Activated T-cell treated with anti-CD3 and anti-CD28 coated beads, Interleukin-2, amount 50 U/mL, for 72 hours (primary cell): ENCODE measurements around the gene ART3. TPM values are rescaled to one million over a fixed set of nuclear protein-coding genes. Genes with fewer than 3 reads are reported as not detected.

Experiments used
- ATAC-seq, 2 donors: fragments of 150-1000 bp; cut with Tn5 transposase; replicated peaks in 1 of 2; 2 replicates each; pipeline ENCODE4 v1.10.0; 2021; ENCODE audit warnings: moderate library complexity in 2 of 2, mild to moderate bottlenecking in 1 of 2
- DNase-seq, 2 donors: peaks; one replicate each; pipeline ENCODE4 v3.0.0; 2021 to 2022; ENCODE audit warnings: mixed read lengths in 1 of 2
- H3K27ac Mint-ChIP-seq: one replicate; pipeline ENCODE4 v1.8.0; 2022; ENCODE audit warnings: mild to moderate bottlenecking, moderate library complexity, mixed read lengths
- H3K27me3 Mint-ChIP-seq: one replicate; pipeline ENCODE4 v1.8.0; 2022; ENCODE audit warnings: low read depth, mixed read lengths
- H3K36me3 Mint-ChIP-seq, 2 donors: one replicate each; pipeline ENCODE4 v1.8.0; 2022; ENCODE audit warnings: mixed read lengths in 2 of 2, mild to moderate bottlenecking in 1 of 2; ENCODE audit not compliant: insufficient read depth in 2 of 2
- H3K4me1 Mint-ChIP-seq: one replicate; pipeline ENCODE4 v1.8.0; 2022; ENCODE audit warnings: low read depth, mixed read lengths
- H3K4me3 Mint-ChIP-seq, 2 donors: one replicate each; pipeline ENCODE4 v1.8.0; 2022; ENCODE audit warnings: mild to moderate bottlenecking in 2 of 2, mixed read lengths in 2 of 2, moderate library complexity in 2 of 2
- H3K9me3 Mint-ChIP-seq, 2 donors: one replicate each; pipeline ENCODE4 v1.8.0; 2022; ENCODE audit warnings: mixed read lengths in 2 of 2
- total RNA-seq, 2 donors: library from RNA; stranded (reverse); gene quantifications; one replicate each; pipeline ENCODE4 v1.2.3, GENCODE V29; 2022

ART3 gene
- total RNA-seq, 2 donors from 2014 or later: not detected

DNA sequence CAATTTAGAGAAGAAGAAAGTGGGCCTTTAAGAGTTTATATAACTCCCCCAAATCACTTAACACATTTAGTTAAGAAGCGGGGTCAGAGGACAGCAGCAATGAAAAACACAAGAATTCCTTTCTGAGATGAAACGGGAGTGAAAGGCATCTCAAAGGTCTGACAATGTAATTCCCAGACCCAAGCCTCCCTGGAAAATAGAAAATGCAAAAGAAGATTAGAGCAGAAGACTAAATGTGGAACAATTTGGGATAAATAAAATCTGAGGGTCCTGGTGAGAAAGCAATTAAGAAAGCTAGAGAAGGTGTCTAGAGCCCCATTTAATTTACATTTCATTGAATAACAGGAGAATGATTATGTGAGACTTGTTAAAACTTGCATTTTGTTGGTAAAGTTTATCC lies 19.1 kb upstream of the ART3 start:
- Mint-ChIP-seq H3K27ac (peak overlapping the region; percentile 88), H3K27me3 (peaks cover 39% of the 10 kb centered on the region), H3K4me3 (peak overlapping the region; percentile 17 to 55), H3K36me3 (no peaks in the 10 kb centered on the region), H3K9me3 (no peaks in the 10 kb centered on the region), H3K4me1 (peaks cover 60% of the 10 kb centered on the region)
- no peak for ATAC-seq
- no peak for DNase-seq

DNA sequence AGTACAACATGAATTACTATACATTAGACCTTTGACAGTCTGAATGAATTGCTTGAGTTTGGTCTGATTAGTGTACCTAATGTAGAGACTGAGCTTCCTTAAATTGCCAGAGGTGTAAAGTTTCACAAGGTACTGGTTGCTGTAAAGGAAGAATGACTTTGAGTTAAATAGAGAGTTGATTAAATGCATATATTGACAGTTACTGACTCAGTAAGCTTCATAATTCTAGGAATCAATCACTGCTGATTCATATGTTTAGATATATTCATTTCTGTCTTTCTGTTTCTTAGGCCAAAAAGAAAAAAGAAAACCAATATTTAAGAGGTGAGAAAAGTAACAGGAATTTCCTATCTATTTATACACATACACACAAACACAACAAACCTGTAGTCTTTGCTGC lies 16.2 kb upstream of the ART3 start:
- Mint-ChIP-seq H3K27ac (peak overlapping the region; percentile 93), H3K36me3 (no peaks in the 10 kb centered on the region), H3K4me3 (peak overlapping the region; percentile 63 to 70), H3K9me3 (no peaks in the 10 kb centered on the region), H3K27me3 (peaks cover 62% of the 10 kb centered on the region), H3K4me1 (peaks cover 77% of the 10 kb centered on the region)
- ATAC-seq: peak; percentile 72 to 75
- DNase-seq: no peak

DNA sequence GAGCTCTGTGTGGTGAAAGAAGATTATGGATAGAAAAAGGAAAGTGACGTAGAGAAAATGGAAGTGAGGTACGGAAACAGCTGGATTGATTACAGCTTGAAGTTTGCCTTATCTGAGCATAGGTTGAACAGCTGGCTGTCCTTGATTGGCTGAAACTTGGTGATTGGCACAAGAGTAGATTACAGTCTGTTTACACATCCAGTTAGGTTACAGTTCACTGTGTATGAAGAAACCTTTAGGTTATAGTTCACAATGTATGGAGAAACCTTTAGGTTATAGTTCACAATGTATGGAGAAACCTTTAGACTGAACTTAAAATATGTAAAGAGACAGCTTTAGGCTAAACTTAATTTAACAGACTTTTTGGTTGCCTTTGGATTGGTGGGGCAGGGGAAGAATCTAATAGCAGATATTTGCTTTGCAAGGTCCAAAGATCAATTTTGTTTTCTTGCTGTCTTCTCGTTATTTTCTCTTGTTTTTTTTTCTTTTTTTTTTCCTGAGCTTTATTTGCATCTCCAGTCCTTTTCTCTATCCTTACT lies 15.6 kb upstream of the ART3 start:
- DNase-seq: no peak
- peak in 1 of 2 donors; percentile 2 for ATAC-seq
- H3K9me3 Mint-ChIP-seq: no peaks in the 10 kb centered on the region
- H3K4me1 Mint-ChIP-seq: peaks cover 74% of the 10 kb centered on the region
- peak overlapping the region; percentile 63 to 70 for H3K4me3 Mint-ChIP-seq
- H3K27ac Mint-ChIP-seq: peak overlapping the region; percentile 93
- H3K27me3 Mint-ChIP-seq: peaks cover 59% of the 10 kb centered on the region
- H3K36me3 Mint-ChIP-seq: no peaks in the 10 kb centered on the region

DNA sequence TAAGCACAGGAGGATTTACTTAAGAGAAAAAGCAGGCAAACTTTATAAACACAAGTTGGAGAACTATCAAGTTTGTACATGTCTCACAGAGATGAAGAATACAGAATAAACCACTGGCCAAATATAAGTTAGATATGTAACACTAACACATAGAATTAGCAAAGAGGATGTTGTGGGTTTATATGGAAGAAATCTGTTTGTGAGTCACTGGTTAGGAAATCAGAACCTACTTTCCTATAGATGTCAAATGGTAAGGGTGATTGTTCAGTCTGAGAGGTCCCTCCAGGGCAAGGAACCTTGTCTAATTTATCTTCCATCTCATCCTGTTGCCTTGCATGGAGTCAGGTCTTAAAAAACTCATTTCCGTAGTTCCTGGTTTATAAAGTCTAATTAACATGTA lies 14.8 kb upstream of the ART3 start:
- DNase-seq: no peak
- peak; percentile 55 to 61 for ATAC-seq
- Mint-ChIP-seq H3K4me3 (peak overlapping the region; percentile 8 to 61), H3K9me3 (no peaks in the 10 kb centered on the region), H3K36me3 (no peaks in the 10 kb centered on the region), H3K4me1 (peaks cover 70% of the 10 kb centered on the region), H3K27me3 (peaks cover 65% of the 10 kb centered on the region), H3K27ac (peak overlapping the region; percentile 5)

DNA sequence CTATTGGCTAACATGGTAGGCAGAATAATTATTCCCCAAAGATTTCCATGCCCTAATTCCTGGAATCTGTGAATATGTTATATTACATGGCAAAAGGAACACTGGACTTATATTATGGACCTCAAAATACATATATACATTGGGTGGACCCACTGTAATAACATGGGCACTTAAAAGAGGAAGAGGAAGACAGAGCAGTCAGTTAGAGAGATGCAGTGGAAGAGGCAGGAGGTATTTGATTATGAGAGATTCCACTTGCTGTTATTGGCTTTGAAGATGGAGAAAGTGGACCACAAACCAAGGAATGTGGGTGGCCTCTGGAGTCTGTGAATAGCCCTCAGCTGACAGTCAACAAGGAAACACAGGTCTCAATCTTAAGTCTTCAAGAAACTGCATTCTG lies 14.0 kb upstream of the ART3 start:
- DNase-seq: no peak
- H3K4me1 Mint-ChIP-seq: peaks cover 63% of the 10 kb centered on the region
- peaks cover 59% of the 10 kb centered on the region for H3K27me3 Mint-ChIP-seq
- H3K4me3 Mint-ChIP-seq: peak overlapping the region in 1 of 2 donors; percentile 61
- ATAC-seq: no peak
- peak overlapping the region; percentile 5 for H3K27ac Mint-ChIP-seq
- H3K9me3 Mint-ChIP-seq: no peaks in the 10 kb centered on the region
- H3K36me3 Mint-ChIP-seq: no peaks in the 10 kb centered on the region

DNA sequence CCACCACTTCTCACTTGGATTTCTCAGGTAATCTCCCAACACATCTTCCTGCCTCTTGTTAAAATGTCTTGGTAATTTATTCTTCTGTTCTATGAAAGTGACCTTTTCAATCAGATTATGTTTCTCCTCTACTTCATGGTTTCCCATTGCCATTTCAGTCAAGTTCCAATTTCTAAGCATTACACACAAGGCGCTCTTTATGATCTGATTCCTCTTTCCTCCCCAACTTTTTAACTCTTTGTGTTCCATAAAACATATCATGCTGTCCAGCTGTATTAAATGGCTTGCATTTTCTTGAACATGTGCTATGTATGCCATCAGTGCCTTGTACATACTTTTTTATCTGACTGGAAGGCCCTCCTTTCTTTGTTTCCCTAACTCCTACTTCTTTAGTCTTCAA lies 13.1 kb upstream of the ART3 start:
- peaks cover 50% of the 10 kb centered on the region for H3K27me3 Mint-ChIP-seq
- no peak for DNase-seq
- H3K36me3 Mint-ChIP-seq: no peaks in the 10 kb centered on the region
- H3K4me3 Mint-ChIP-seq: no peak overlapping the region
- peaks cover 54% of the 10 kb centered on the region for H3K4me1 Mint-ChIP-seq
- H3K9me3 Mint-ChIP-seq: no peaks in the 10 kb centered on the region
- no peak for ATAC-seq
- H3K27ac Mint-ChIP-seq: peak overlapping the region; percentile 8

DNA sequence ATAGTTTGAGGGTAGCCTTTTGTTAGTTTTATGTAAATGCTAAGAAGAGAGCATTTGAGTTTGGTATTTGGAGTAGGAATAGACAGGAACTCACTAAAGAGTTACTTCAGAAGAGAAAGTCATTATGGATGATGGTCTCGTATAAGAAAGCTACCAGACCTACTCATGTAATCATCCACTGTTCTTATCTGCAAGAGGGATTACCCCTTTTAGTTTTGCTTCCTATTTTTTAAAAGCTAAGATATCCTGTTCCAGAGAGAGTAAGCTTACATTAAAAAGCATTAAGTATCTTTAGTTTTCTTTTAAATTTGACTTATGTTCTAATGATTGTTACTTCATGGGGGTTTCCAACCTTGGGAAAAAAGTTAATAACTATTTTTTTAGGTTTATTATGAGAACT lies 12.5 kb upstream of the ART3 start:
- ATAC-seq: no peak

DNA sequence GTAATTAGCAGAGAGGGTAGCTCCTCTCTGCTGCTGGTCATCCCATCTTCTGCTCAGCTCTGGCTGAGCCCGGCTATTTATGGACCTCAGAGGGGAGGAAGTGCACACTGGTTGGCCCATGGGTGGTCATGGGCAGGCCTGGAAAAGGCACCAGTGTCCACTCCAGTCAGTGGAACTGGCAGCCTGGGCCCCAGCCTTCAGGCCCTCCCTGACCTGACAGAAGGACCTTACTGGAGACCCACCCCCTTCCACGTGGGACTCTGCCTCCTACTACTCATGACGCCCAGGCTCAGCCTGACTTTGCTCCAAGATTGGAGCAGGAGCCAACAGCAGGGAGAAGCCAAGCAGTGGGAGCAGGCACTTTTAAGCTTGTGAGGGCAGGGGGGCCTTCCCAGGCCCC lies 8.0 kb upstream of the ART3 start:
- no peaks in the 10 kb centered on the region for H3K9me3 Mint-ChIP-seq
- ATAC-seq (no peak), DNase-seq (no peak)
- H3K27ac Mint-ChIP-seq: no peak overlapping the region
- H3K4me1 Mint-ChIP-seq: peaks cover 6% of the 10 kb centered on the region
- no peak overlapping the region for H3K4me3 Mint-ChIP-seq
- no peaks in the 10 kb centered on the region for H3K36me3 Mint-ChIP-seq
- peaks cover 22% of the 10 kb centered on the region for H3K27me3 Mint-ChIP-seq

More for the DNA sequence above, 12.5 kb upstream of the ART3 start:
- H3K27me3 Mint-ChIP-seq: peaks cover 45% of the 10 kb centered on the region
- H3K4me1 Mint-ChIP-seq: peaks cover 51% of the 10 kb centered on the region
- H3K36me3 Mint-ChIP-seq: no peaks in the 10 kb centered on the region
- no peaks in the 10 kb centered on the region for H3K9me3 Mint-ChIP-seq
- no peak for DNase-seq
- H3K27ac Mint-ChIP-seq: no peak overlapping the region
- H3K4me3 Mint-ChIP-seq: no peak overlapping the region

DNA sequence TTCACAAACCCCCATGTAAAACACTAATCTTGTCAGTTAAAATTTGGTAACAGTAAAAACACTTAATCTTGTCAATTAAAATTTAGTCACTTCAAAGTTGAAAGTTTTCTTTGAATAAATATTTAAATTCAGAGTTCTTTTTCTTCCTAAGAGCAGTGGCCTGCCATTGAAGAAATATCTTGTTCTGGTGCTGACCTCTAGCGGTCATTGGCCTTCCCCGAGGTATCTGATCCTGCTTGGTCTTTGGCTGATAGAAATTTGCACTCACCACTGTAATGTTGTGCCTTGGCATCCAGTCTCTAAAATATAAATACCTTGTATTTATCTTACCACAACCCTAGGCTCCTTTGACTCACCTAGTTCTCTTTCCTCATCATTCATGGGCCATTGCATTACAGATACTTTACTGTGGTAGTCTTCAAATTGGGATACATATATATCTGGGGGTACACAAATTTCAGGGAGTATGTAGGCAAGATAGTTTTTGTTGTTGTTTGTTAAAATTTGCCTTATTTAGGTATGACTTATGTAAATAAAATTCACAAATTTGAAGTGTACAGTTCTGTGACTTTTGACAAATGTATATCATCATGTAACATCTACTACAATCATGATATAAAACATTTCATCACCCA lies 6.7 kb upstream of the ART3 start:
- no peak overlapping the region for H3K27ac Mint-ChIP-seq
- DNase-seq (peak; percentile 74 to 76), ATAC-seq (peak; percentile 79 to 89)
- H3K27me3 Mint-ChIP-seq: peaks cover 15% of the 10 kb centered on the region
- H3K4me3 Mint-ChIP-seq: no peak overlapping the region
- H3K9me3 Mint-ChIP-seq: no peaks in the 10 kb centered on the region
- H3K36me3 Mint-ChIP-seq: no peaks in the 10 kb centered on the region
- no peaks in the 10 kb centered on the region for H3K4me1 Mint-ChIP-seq

DNA sequence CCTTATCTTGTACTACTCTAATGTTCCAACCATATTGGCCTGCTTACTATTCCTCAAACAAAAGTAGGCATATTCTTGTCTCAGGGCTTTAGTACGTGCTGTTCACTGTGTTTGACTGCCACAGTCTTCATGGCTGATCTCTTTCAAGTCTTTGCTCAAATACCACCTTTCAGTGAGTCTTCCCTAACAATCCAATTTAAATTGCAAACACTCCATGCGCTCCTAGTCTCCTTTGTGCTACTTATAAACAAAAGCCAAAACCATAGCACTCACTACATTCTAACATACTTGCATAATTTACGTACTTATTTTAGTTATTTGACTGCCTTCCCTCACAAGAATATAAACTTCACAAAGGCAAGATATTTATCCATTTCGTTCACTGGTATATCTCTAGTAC lies 1.7 kb upstream of the ART3 start:
- no peak for DNase-seq
- H3K36me3 Mint-ChIP-seq: no peaks in the 10 kb centered on the region
- ATAC-seq: no peak
- no peaks in the 10 kb centered on the region for H3K4me1 Mint-ChIP-seq
- no peak overlapping the region for H3K4me3 Mint-ChIP-seq
- H3K9me3 Mint-ChIP-seq: no peaks in the 10 kb centered on the region
- no peak overlapping the region for H3K27ac Mint-ChIP-seq
- H3K27me3 Mint-ChIP-seq: no peaks in the 10 kb centered on the region

DNA sequence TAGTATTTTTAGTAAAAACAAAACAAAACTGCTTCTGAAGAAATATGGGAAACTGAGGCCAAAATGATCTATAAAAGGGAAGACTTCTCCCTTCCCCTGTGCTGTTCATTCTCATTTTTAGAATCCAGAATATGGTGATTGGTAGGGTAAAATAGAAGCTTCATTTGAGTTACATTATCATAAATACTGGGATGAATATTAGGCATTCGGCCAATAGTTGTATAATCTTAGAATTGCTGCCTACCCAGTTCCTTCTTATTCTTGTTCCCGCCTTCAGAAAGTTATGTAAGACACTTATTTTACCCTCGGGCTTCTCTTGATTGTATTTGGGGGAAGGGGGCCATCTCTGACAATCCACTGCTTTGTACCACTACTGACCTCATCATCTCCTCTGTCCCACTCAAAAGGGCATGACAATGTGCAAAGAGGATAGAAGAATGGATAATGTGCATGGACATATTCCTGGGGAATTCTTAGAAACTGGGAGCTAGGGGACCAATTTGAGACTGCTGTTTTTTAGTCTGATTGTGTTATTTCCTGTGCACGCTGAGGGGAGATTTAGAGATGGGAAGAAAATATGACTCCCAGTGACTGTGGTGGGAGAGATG lies 588 bp downstream of the ART3 start:
- DNase-seq (no peak), ATAC-seq (no peak)
- no peaks in the 10 kb centered on the region for H3K9me3 Mint-ChIP-seq
- no peaks in the 10 kb centered on the region for H3K36me3 Mint-ChIP-seq
- H3K27me3 Mint-ChIP-seq: no peaks in the 10 kb centered on the region
- H3K4me3 Mint-ChIP-seq: no peak overlapping the region
- no peak overlapping the region for H3K27ac Mint-ChIP-seq
- H3K4me1 Mint-ChIP-seq: no peaks in the 10 kb centered on the region

DNA sequence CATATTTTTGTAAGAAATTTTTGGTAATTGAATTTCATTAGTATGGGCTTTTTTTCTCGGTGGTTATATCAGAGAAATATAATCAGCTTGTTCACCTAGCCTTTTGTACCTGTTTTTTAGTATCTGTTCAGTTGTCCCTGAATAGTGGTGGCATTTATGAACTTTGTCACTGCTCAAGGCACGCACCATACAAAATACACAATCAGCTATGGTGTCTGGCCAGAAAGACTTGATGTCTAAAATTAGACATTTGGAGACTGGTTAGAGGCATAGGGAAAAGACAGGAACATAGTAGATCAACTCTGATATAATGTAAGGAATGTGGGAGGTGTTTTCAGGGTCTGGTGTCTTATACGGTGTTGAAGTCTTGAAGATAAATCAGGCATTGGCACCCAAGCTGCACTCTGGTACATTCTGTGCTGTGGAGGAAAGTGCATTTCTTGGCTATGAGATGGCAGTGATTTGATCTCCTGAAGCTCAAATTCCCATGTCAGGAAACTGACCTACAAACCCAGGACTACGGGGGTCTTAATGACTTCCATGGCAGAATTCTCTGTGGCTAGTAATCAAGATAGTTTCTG lies 3.6 kb downstream of the ART3 start:
- no peaks in the 10 kb centered on the region for H3K36me3 Mint-ChIP-seq
- H3K27me3 Mint-ChIP-seq: peaks cover 7% of the 10 kb centered on the region
- DNase-seq (no peak), ATAC-seq (no peak)
- H3K4me3 Mint-ChIP-seq: no peak overlapping the region
- H3K9me3 Mint-ChIP-seq: no peaks in the 10 kb centered on the region
- no peaks in the 10 kb centered on the region for H3K4me1 Mint-ChIP-seq
- H3K27ac Mint-ChIP-seq: no peak overlapping the region

DNA sequence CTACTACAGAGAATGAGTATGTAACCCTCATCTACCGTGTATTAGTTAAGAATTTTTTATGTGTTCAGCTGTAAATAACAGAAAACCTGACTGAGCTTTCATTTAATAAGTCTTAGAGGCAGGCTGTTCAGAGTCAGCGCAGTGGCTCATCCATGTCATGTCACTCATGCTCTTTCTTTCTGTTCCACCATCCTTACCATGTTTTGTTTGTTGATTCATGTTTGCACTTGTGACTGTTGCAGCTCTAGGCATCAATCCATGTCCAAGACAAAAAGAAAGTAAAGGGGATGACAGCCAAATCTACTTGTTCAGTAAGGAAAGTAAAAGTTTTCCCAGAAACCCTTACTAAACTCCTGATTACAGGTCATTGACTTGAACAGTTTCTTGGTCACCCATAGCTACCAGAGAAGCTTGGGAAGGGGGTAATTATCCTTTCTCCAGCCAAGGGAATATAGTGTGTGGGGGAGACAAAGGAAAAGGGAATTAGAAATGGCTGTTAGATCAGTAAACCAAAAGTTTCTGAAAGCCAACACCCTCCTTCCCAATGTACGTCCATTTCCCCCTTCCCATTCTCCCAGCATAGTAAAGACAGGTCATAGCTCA lies 9.0 kb downstream of the ART3 start:
- H3K9me3 Mint-ChIP-seq: no peaks in the 10 kb centered on the region
- no peaks in the 10 kb centered on the region for H3K36me3 Mint-ChIP-seq
- ATAC-seq: no peak
- DNase-seq: no peak
- H3K4me3 Mint-ChIP-seq: no peak overlapping the region
- H3K27ac Mint-ChIP-seq: no peak overlapping the region
- peaks cover 40% of the 10 kb centered on the region for H3K27me3 Mint-ChIP-seq
- no peaks in the 10 kb centered on the region for H3K4me1 Mint-ChIP-seq
